Mesendoderm (in vitro differentiated cells): ENCODE results near the gene BICRAL.

Source experiments
- DNase-seq: peaks from one replicate; pipeline ENCODE4 v3.0.0; 2013
- H2AK5ac ChIP-seq: 2 replicates; pipeline ENCODE4 v1.6.1; 2013; ENCODE audit warnings: low read length, inconsistent platforms
- H2BK120ac ChIP-seq: 2 replicates; pipeline ENCODE4 v1.6.1; 2013; ENCODE audit warnings: low read depth, mild to moderate bottlenecking, low read length, moderate library complexity, mixed read lengths
- H2BK15ac ChIP-seq: replicated peaks from 2 replicates; pipeline ENCODE4 v1.6.1; 2013; ENCODE audit warnings: low read depth, mild to moderate bottlenecking, moderate library complexity
- H2BK5ac ChIP-seq: 2 replicates; pipeline ENCODE4 v1.6.1; 2013; ENCODE audit warnings: low read length, inconsistent platforms
- H3K18ac ChIP-seq: 2 replicates; pipeline ENCODE4 v1.6.1; 2013; ENCODE audit warnings: mild to moderate bottlenecking, low read length, mixed read lengths
- H3K23ac ChIP-seq: one replicate; pipeline ENCODE4 v1.6.1; 2013; ENCODE audit warnings: low read length
- H3K27ac ChIP-seq: 2 replicates; pipeline ENCODE4 v1.5.1; 2013; ENCODE audit warnings: low read depth, mild to moderate bottlenecking, inconsistent platforms, low read length, moderate library complexity
- H3K27me3 ChIP-seq: 2 replicates; pipeline ENCODE4 v1.6.1; 2013; ENCODE audit warnings: low read length, control low read depth, mild to moderate bottlenecking, inconsistent platforms; ENCODE audit not compliant: insufficient read depth, poor library complexity
- H3K36me3 ChIP-seq: 2 replicates; pipeline ENCODE4 v1.6.1; 2013; ENCODE audit warnings: low read length, inconsistent platforms; ENCODE audit not compliant: control insufficient read depth, insufficient read depth
- H3K4ac ChIP-seq: one replicate; pipeline ENCODE4 v1.6.1; 2013; ENCODE audit warnings: low read depth, mild to moderate bottlenecking, low read length, moderate library complexity
- H3K4me1 ChIP-seq: 2 replicates; pipeline ENCODE4 v1.6.1; 2013; ENCODE audit warnings: low read depth, low read length, inconsistent platforms; ENCODE audit not compliant: control insufficient read depth
- H3K4me2 ChIP-seq: 2 replicates; pipeline ENCODE4 v1.6.1; 2013; ENCODE audit warnings: low read length
- H3K4me3 ChIP-seq: 2 replicates; pipeline ENCODE4 v1.5.1; 2013; ENCODE audit warnings: mild to moderate bottlenecking, low read length
- H3K56ac ChIP-seq: one replicate; pipeline ENCODE4 v1.6.1; 2013; ENCODE audit warnings: low read length
- H3K79me1 ChIP-seq: 2 replicates; pipeline ENCODE4 v1.6.1; 2013; ENCODE audit warnings: low read length, inconsistent platforms
- H3K79me2 ChIP-seq: 2 replicates; pipeline ENCODE4 v1.6.1; 2013; ENCODE audit warnings: mild to moderate bottlenecking, low read length; ENCODE audit not compliant: control insufficient read depth, insufficient read depth
- H3K9ac ChIP-seq: 2 replicates; pipeline ENCODE4 v1.6.1; 2013; ENCODE audit warnings: low read length, inconsistent platforms
- H4K5ac ChIP-seq: one replicate; pipeline ENCODE4 v1.6.1; 2013; ENCODE audit warnings: low read length
- H4K8ac ChIP-seq: one replicate; pipeline ENCODE4 v1.6.1; 2013; ENCODE audit warnings: low read depth, mild to moderate bottlenecking, control low read depth, low read length, moderate library complexity
- WGBS: extraction: QIAGEN DNeasy Blood & Tissue Kit; methylation state at CpG from one replicate; pipeline ENCODE4 v1.1.7; 2013; ENCODE audit warnings: low lambda C conversion rate, missing lambda C conversion rate; ENCODE audit not compliant: insufficient coverage; ENCODE audit errors: extremely low coverage; 5-methylcytosine and 5-hydroxymethylcytosine counted together

BICRAL gene

GRCh38 chr6:42860481-42860880 lies 78.6 kb downstream of the BICRAL start:
- Histone ChIP-seq H2BK120ac (no peak overlapping the region), H3K36me3 (peaks cover 2% of the 10 kb centered on the region), H3K79me2 (no peaks in the 10 kb centered on the region), H3K18ac (no peak overlapping the region), H3K79me1 (no peaks in the 10 kb centered on the region), H3K4me3 (no peak overlapping the region), H4K8ac (no peak overlapping the region), H3K4me2 (no peak overlapping the region), H3K23ac (no peak overlapping the region), H2BK15ac (no peak overlapping the region), H3K9ac (no peak overlapping the region), H2BK5ac (no peak overlapping the region), H4K5ac (no peak overlapping the region), H3K56ac (no peak overlapping the region), H2AK5ac (no peak overlapping the region), H3K27me3 (no peaks in the 10 kb centered on the region), H3K4ac (no peak overlapping the region), H3K27ac (no peak overlapping the region), H3K4me1 (no peaks in the 10 kb centered on the region)
- no peak for DNase-seq
- WGBS = no CpG with 5 or more reads among the region's 6 CpGs

GRCh38 chr6:42864602-42865001 lies 82.8 kb downstream of the BICRAL start:
- Histone ChIP-seq H4K5ac (no peak overlapping the region), H3K56ac (no peak overlapping the region), H3K79me2 (no peaks in the 10 kb centered on the region), H2BK120ac (no peak overlapping the region), H2BK15ac (no peak overlapping the region), H3K27ac (no peak overlapping the region), H3K23ac (no peak overlapping the region), H3K27me3 (no peaks in the 10 kb centered on the region), H3K18ac (no peak overlapping the region), H3K4me1 (no peaks in the 10 kb centered on the region), H3K36me3 (peaks cover 2% of the 10 kb centered on the region), H4K8ac (no peak overlapping the region), H2BK5ac (no peak overlapping the region), H3K9ac (no peak overlapping the region), H2AK5ac (no peak overlapping the region), H3K4me3 (no peak overlapping the region), H3K4ac (no peak overlapping the region), H3K79me1 (no peaks in the 10 kb centered on the region), H3K4me2 (no peak overlapping the region)
- no peak for DNase-seq
- WGBS = no CpG with 5 or more reads among the region's 8 CpGs

GRCh38 chr6:42870145-42870936 lies 88.5 kb downstream of the BICRAL start:
- Histone ChIP-seq H3K4ac (no peak overlapping the region), H3K27ac (no peak overlapping the region), H3K4me2 (no peak overlapping the region), H3K4me1 (no peaks in the 10 kb centered on the region), H3K23ac (no peak overlapping the region), H2AK5ac (no peak overlapping the region), H2BK120ac (no peak overlapping the region), H3K27me3 (no peaks in the 10 kb centered on the region), H3K18ac (no peak overlapping the region), H3K79me2 (no peaks in the 10 kb centered on the region), H2BK15ac (no peak overlapping the region), H3K4me3 (no peak overlapping the region), H4K8ac (no peak overlapping the region), H3K9ac (no peak overlapping the region), H2BK5ac (no peak overlapping the region), H4K5ac (no peak overlapping the region), H3K56ac (no peak overlapping the region), H3K36me3 (peaks cover 2% of the 10 kb centered on the region), H3K79me1 (no peaks in the 10 kb centered on the region)
- no CpG with 5 or more reads among the region's 2 CpGs for WGBS
- DNase-seq = no peak

GRCh38 chr6:42871711-42872110 lies 89.9 kb downstream of the BICRAL start:
- Histone ChIP-seq H3K4me2 (no peak overlapping the region), H3K4me3 (no peak overlapping the region), H3K56ac (no peak overlapping the region), H3K36me3 (peaks cover 2% of the 10 kb centered on the region), H3K9ac (no peak overlapping the region), H4K5ac (no peak overlapping the region), H3K79me1 (no peaks in the 10 kb centered on the region), H2BK120ac (no peak overlapping the region), H3K4ac (no peak overlapping the region), H2BK15ac (no peak overlapping the region), H3K27ac (no peak overlapping the region), H2BK5ac (no peak overlapping the region), H3K27me3 (no peaks in the 10 kb centered on the region), H4K8ac (no peak overlapping the region), H3K4me1 (no peaks in the 10 kb centered on the region), H3K79me2 (no peaks in the 10 kb centered on the region), H3K18ac (no peak overlapping the region), H3K23ac (no peak overlapping the region), H2AK5ac (no peak overlapping the region)
- no peak for DNase-seq
- WGBS = no CpG with 5 or more reads among the region's 3 CpGs

GRCh38 chr6:42873313-42873712 lies 91.5 kb downstream of the BICRAL start:
- Histone ChIP-seq H3K79me2 (no peaks in the 10 kb centered on the region), H3K27ac (no peak overlapping the region), H3K4ac (no peak overlapping the region), H3K9ac (no peak overlapping the region), H2BK15ac (no peak overlapping the region), H2BK120ac (no peak overlapping the region), H3K23ac (no peak overlapping the region), H3K4me3 (no peak overlapping the region), H3K27me3 (no peaks in the 10 kb centered on the region), H2BK5ac (no peak overlapping the region), H3K4me2 (no peak overlapping the region), H4K8ac (no peak overlapping the region), H3K36me3 (no peaks in the 10 kb centered on the region), H2AK5ac (no peak overlapping the region), H3K4me1 (no peaks in the 10 kb centered on the region), H3K79me1 (no peaks in the 10 kb centered on the region), H3K56ac (no peak overlapping the region), H4K5ac (no peak overlapping the region), H3K18ac (no peak overlapping the region)
- DNase-seq = no peak
- no CpG with 5 or more reads among the region's 2 CpGs for WGBS

- no peak overlapping the region for H2BK5ac ChIP-seq
- no peak overlapping the region for H4K8ac ChIP-seq
- H3K56ac ChIP-seq = no peak overlapping the region
- no peaks in the 10 kb centered on the region for H3K79me1 ChIP-seq
- no peak overlapping the region for H2AK5ac ChIP-seq
- H4K5ac ChIP-seq = no peak overlapping the region
- H3K4ac ChIP-seq = no peak overlapping the region
- no CpG with 5 or more reads among the region's 3 CpGs for WGBS
- no peak overlapping the region for H2BK15ac ChIP-seq
- H3K4me2 ChIP-seq = no peak overlapping the region
- H3K4me1 ChIP-seq = no peaks in the 10 kb centered on the region
- no peak overlapping the region for H3K4me3 ChIP-seq
- no peak overlapping the region for H3K9ac ChIP-seq
- H3K18ac ChIP-seq = no peak overlapping the region
- DNase-seq = no peak
- no peaks in the 10 kb centered on the region for H3K36me3 ChIP-seq
- H2BK120ac ChIP-seq = no peak overlapping the region
- H3K79me2 ChIP-seq = peaks cover 18% of the 10 kb centered on the region
- H3K23ac ChIP-seq = no peak overlapping the region
- no peak overlapping the region for H3K27ac ChIP-seq
- no peaks in the 10 kb centered on the region for H3K27me3 ChIP-seq
Observed at GRCh38 chr6:42877695-42878094, 95.8 kb downstream of the BICRAL start.
